ENCODE data around the gene TMCO4. TPM values are rescaled to one million over a fixed set of nuclear protein-coding genes. Genes with fewer than 3 reads are reported as not detected.

TMCO4 gene
- total and polyA plus RNA-seq, 2 donors (not counting 1 experiment from before 2014, with no cell fraction given), result 12.5 to 24.3 TPM

DNA sequence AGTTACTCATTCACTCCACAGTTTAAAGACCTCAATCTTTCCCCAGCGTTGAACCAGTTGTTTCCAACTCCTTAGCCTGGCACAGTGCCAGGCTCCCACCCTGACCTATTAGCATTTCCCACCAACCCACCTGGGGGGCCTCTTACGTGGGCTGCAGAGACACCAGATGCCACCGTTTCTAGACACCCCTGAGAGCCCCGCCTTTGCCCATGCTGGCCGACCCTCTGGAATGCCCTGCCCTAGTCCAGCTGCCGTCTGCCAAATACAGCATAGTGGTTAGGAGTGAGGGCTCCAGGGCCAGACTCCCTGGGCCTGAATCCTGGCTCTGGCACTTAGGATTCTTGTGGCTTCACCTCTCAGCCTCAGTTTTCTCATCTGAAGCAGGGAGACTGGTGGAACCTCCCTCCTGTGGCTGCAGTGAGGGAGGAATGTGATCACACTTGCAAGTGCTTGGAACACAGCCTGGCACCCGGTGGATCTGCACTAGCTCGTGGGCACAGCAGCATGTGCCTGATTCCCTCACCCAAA is 65.2 kb downstream of the TMCO4 start:
- H3K79me2 ChIP-seq (ENCODE audit: control insufficient read depth, insufficient read depth, low read length), result no peaks in the 10 kb centered on the region
- no peak overlapping the region for H3K4me3 ChIP-seq (replicated peaks in 1 of 4; ENCODE audit: control extremely low read depth in 1 of 4, insufficient read depth in 1 of 4, low read depth in 3 of 4, low read length in 4 of 4)
- no peak overlapping the region for H3K9ac ChIP-seq (ENCODE audit: insufficient read depth, low read length)
- no peaks in the 10 kb centered on the region for H4K20me1 ChIP-seq (ENCODE audit: control insufficient read depth, extremely low read depth, insufficient read depth, low read length)
- no peak overlapping the region for H2AFZ ChIP-seq (ENCODE audit: low read length)
- H3K27me3 ChIP-seq (ENCODE audit: control insufficient read depth, insufficient read depth, low read length), result no peaks in the 10 kb centered on the region
- H3K27ac ChIP-seq (ENCODE audit: insufficient read depth, low read length), result peak overlapping the region; percentile 84
- H3K36me3 ChIP-seq (ENCODE audit: control insufficient read depth, insufficient read depth, low read length), result no peaks in the 10 kb centered on the region
- peaks cover 15% of the 10 kb centered on the region for H3K4me1 ChIP-seq (ENCODE audit: control insufficient read depth, extremely low read depth, insufficient read depth, low read length)
- H3K9me3 ChIP-seq (ENCODE audit: control insufficient read depth, insufficient read depth, low read depth, low read length), result no peaks in the 10 kb centered on the region
- H3K4me2 ChIP-seq (ENCODE audit: extremely low read depth, insufficient read depth, low read length), result no peak overlapping the region
- TF ChIP-seq EZH2 (IDR thresholded peaks at IDR 0.05; ENCODE audit: low read length, missing control alignments), result no peak
- TF ChIP-seq, protein P1, sequence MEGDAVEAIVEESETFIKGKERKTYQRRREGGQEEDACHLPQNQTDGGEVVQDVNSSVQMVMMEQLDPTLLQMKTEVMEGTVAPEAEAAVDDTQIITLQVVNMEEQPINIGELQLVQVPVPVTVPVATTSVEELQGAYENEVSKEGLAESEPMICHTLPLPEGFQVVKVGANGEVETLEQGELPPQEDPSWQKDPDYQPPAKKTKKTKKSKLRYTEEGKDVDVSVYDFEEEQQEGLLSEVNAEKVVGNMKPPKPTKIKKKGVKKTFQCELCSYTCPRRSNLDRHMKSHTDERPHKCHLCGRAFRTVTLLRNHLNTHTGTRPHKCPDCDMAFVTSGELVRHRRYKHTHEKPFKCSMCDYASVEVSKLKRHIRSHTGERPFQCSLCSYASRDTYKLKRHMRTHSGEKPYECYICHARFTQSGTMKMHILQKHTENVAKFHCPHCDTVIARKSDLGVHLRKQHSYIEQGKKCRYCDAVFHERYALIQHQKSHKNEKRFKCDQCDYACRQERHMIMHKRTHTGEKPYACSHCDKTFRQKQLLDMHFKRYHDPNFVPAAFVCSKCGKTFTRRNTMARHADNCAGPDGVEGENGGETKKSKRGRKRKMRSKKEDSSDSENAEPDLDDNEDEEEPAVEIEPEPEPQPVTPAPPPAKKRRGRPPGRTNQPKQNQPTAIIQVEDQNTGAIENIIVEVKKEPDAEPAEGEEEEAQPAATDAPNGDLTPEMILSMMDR (conservative IDR thresholded peaks at IDR 0.05 in 1 of 2, IDR thresholded peaks at IDR 0.05 in 1 of 2; ENCODE audit: low read depth in 1 of 2, low read length in 2 of 2), result no peak
- peak; percentile 61 to 87 for DNase-seq (ENCODE audit: low read depth in 2 of 2)

DNA sequence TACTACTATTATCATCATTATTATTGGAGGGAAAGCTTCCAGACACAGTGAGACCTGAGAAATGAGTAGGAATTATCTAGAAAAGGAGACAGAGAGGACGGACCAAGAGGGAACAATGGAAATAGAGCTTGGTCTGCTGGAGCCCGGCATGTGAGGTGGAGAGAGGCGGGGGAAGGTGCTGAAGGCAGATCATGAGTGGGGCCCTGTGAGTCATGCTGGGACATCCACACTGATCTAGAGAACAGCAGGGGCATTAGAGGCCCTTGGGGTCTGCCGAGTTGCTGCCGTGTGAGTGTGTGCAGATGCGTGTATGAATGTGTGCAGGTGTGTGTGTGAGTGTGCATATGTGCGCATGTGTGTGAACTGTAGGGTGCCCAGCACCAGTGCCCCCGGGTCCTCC is 65.7 kb downstream of the TMCO4 start:
- Histone ChIP-seq H3K9me3 (ENCODE audit: control insufficient read depth, insufficient read depth, low read depth, low read length) (no peaks in the 10 kb centered on the region), H3K27me3 (ENCODE audit: control insufficient read depth, insufficient read depth, low read length) (no peaks in the 10 kb centered on the region), H3K4me2 (ENCODE audit: extremely low read depth, insufficient read depth, low read length) (no peak overlapping the region), H4K20me1 (ENCODE audit: control insufficient read depth, extremely low read depth, insufficient read depth, low read length) (no peaks in the 10 kb centered on the region), H3K9ac (ENCODE audit: insufficient read depth, low read length) (no peak overlapping the region), H3K27ac (ENCODE audit: insufficient read depth, low read length) (no peak overlapping the region), H3K4me3 (replicated peaks in 1 of 4; ENCODE audit: control extremely low read depth in 1 of 4, insufficient read depth in 1 of 4, low read depth in 3 of 4, low read length in 4 of 4) (no peak overlapping the region), H3K36me3 (ENCODE audit: control insufficient read depth, insufficient read depth, low read length) (no peaks in the 10 kb centered on the region), H3K79me2 (ENCODE audit: control insufficient read depth, insufficient read depth, low read length) (no peaks in the 10 kb centered on the region), H3K4me1 (ENCODE audit: control insufficient read depth, extremely low read depth, insufficient read depth, low read length) (peaks cover 15% of the 10 kb centered on the region), H2AFZ (ENCODE audit: low read length) (no peak overlapping the region)
- DNase-seq (ENCODE audit: low read depth in 2 of 2), result peak in 1 of 2 donors; percentile 41
- TF ChIP-seq, protein P1 (conservative IDR thresholded peaks at IDR 0.05 in 1 of 2, IDR thresholded peaks at IDR 0.05 in 1 of 2; ENCODE audit: low read depth in 1 of 2, low read length in 2 of 2), result no peak
- no peak for TF ChIP-seq EZH2 (IDR thresholded peaks at IDR 0.05; ENCODE audit: low read length, missing control alignments)

DNA sequence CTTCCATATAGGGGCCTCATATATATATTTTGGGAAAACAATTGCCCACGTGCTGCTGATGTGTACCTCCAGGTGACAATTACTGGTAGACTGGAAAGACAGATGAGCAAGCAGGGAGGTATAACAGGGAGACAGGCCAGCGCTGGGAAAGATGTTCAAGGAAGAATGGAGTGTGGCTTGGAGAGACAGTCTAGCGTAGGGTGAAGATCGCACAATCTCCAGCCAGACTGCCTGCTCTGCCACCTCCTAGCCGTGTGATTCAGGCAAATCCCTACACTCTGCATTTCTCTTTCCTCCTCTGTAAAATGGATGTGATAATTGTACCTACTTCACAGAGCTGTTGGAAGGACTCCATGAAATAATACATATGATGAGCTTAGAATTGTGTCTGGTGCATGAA is 66.1 kb downstream of the TMCO4 start:
- H3K27me3 ChIP-seq (ENCODE audit: control insufficient read depth, insufficient read depth, low read length), result no peaks in the 10 kb centered on the region
- peaks cover 15% of the 10 kb centered on the region for H3K4me1 ChIP-seq (ENCODE audit: control insufficient read depth, extremely low read depth, insufficient read depth, low read length)
- no peak overlapping the region for H3K9ac ChIP-seq (ENCODE audit: insufficient read depth, low read length)
- no peaks in the 10 kb centered on the region for H3K36me3 ChIP-seq (ENCODE audit: control insufficient read depth, insufficient read depth, low read length)
- H3K4me3 ChIP-seq (replicated peaks in 1 of 4; ENCODE audit: control extremely low read depth in 1 of 4, insufficient read depth in 1 of 4, low read depth in 3 of 4, low read length in 4 of 4), result no peak overlapping the region
- no peak overlapping the region for H3K27ac ChIP-seq (ENCODE audit: insufficient read depth, low read length)
- H3K9me3 ChIP-seq (ENCODE audit: control insufficient read depth, insufficient read depth, low read depth, low read length), result no peaks in the 10 kb centered on the region
- H4K20me1 ChIP-seq (ENCODE audit: control insufficient read depth, extremely low read depth, insufficient read depth, low read length), result no peaks in the 10 kb centered on the region
- TF ChIP-seq, protein P1 (conservative IDR thresholded peaks at IDR 0.05 in 1 of 2, IDR thresholded peaks at IDR 0.05 in 1 of 2; ENCODE audit: low read depth in 1 of 2, low read length in 2 of 2), result no peak
- no peak for TF ChIP-seq EZH2 (IDR thresholded peaks at IDR 0.05; ENCODE audit: low read length, missing control alignments)
- DNase-seq (ENCODE audit: low read depth in 2 of 2), result no peak
- H3K4me2 ChIP-seq (ENCODE audit: extremely low read depth, insufficient read depth, low read length), result no peak overlapping the region
- H3K79me2 ChIP-seq (ENCODE audit: control insufficient read depth, insufficient read depth, low read length), result no peaks in the 10 kb centered on the region
- no peak overlapping the region for H2AFZ ChIP-seq (ENCODE audit: low read length)

Measured in fibroblast of lung (primary cell).